ENCODE data around the gene HTT.

The HTT gene

GRCh38 chr4:3201718-3202702 lies 127.5 kb downstream of the HTT start:
- no peaks in the 10 kb centered on the region for H3K9me2 ChIP-seq (replicated peaks; ENCODE audit: low read depth, low read length)
- H3K27me3 ChIP-seq (ENCODE audit: insufficient read depth, low read length, poor library complexity, severe bottlenecking), result no peaks in the 10 kb centered on the region
- H2AFZ ChIP-seq (ENCODE audit: low read length), result 0 out of 2 replicates have a peak overlapping the region, but pooled peaks have one; percentile 1
- no peaks in the 10 kb centered on the region for H3K9me3 ChIP-seq (ENCODE audit: insufficient read depth, low read depth, low read length)
- peak overlapping the region; percentile 82 for H3K9ac ChIP-seq (ENCODE audit: low read depth, low read length, poor library complexity, severe bottlenecking)
- no peaks in the 10 kb centered on the region; the same call in 1 of the 2 replicates for H3K79me2 ChIP-seq (ENCODE audit: insufficient read depth, low read length)
- no peaks in the 10 kb centered on the region for H4K20me1 ChIP-seq (ENCODE audit: insufficient read depth, low read length, poor library complexity, severe bottlenecking)
- peak overlapping the region; percentile 70 for H3K4me3 ChIP-seq (ENCODE audit: low read length, poor library complexity, severe bottlenecking)
- peaks cover 16% of the 10 kb centered on the region for H3F3A ChIP-seq (ENCODE audit: low read depth)
- TF ChIP-seq CTCF (conservative IDR thresholded peaks at IDR 0.05; ENCODE audit: low read length), result no peak
- no peak for TF ChIP-seq EZH2phosphoT487 (IDR thresholded peaks at IDR 0.05; ENCODE audit: borderline replicate concordance)
- H3K4me2 ChIP-seq (ENCODE audit: low read depth, low read length, poor library complexity, severe bottlenecking), result peak overlapping the region; percentile 92
- H3K36me3 ChIP-seq (ENCODE audit: insufficient read depth, low read length), result peaks cover 11% of the 10 kb centered on the region; the same call in 1 of the 2 replicates
- H3K4me1 ChIP-seq (ENCODE audit: insufficient read depth, low read length, poor library complexity, severe bottlenecking), result peaks cover 62% of the 10 kb centered on the region

GRCh38 chr4:3202836-3203820 lies 128.6 kb downstream of the HTT start:
- Histone ChIP-seq H3K9me3 (ENCODE audit: insufficient read depth, low read depth, low read length) (no peaks in the 10 kb centered on the region), H3K9me2 (replicated peaks; ENCODE audit: low read depth, low read length) (no peaks in the 10 kb centered on the region), H2AFZ (ENCODE audit: low read length) (no peak overlapping the region), H3K36me3 (ENCODE audit: insufficient read depth, low read length) (peaks cover 16% of the 10 kb centered on the region; the same call in 1 of the 2 replicates), H3K4me1 (ENCODE audit: insufficient read depth, low read length, poor library complexity, severe bottlenecking) (peaks cover 64% of the 10 kb centered on the region), H3K9ac (ENCODE audit: low read depth, low read length, poor library complexity, severe bottlenecking) (peak overlapping the region; percentile 49), H3F3A (ENCODE audit: low read depth) (peaks cover 16% of the 10 kb centered on the region), H4K20me1 (ENCODE audit: insufficient read depth, low read length, poor library complexity, severe bottlenecking) (no peaks in the 10 kb centered on the region), H3K27me3 (ENCODE audit: insufficient read depth, low read length, poor library complexity, severe bottlenecking) (no peaks in the 10 kb centered on the region), H3K79me2 (ENCODE audit: insufficient read depth, low read length) (no peaks in the 10 kb centered on the region; the same call in 1 of the 2 replicates), H3K4me3 (ENCODE audit: low read length, poor library complexity, severe bottlenecking) (peak overlapping the region; percentile 43), H3K4me2 (ENCODE audit: low read depth, low read length, poor library complexity, severe bottlenecking) (peak overlapping the region; percentile 92)
- TF ChIP-seq EZH2phosphoT487 (IDR thresholded peaks at IDR 0.05; ENCODE audit: borderline replicate concordance), result no peak
- TF ChIP-seq CTCF (conservative IDR thresholded peaks at IDR 0.05; ENCODE audit: low read length), result no peak

GRCh38 chr4:3203971-3204431 lies 129.5 kb downstream of the HTT start:
- Histone ChIP-seq H3F3A (ENCODE audit: low read depth) (peaks cover 16% of the 10 kb centered on the region), H3K27me3 (ENCODE audit: insufficient read depth, low read length, poor library complexity, severe bottlenecking) (no peaks in the 10 kb centered on the region), H3K9ac (ENCODE audit: low read depth, low read length, poor library complexity, severe bottlenecking) (peak overlapping the region; percentile 49), H3K4me3 (ENCODE audit: low read length, poor library complexity, severe bottlenecking) (peak overlapping the region; percentile 43), H3K9me3 (ENCODE audit: insufficient read depth, low read depth, low read length) (no peaks in the 10 kb centered on the region), H3K79me2 (ENCODE audit: insufficient read depth, low read length) (no peaks in the 10 kb centered on the region), H4K20me1 (ENCODE audit: insufficient read depth, low read length, poor library complexity, severe bottlenecking) (no peaks in the 10 kb centered on the region), H3K4me2 (ENCODE audit: low read depth, low read length, poor library complexity, severe bottlenecking) (peak overlapping the region; percentile 92), H3K4me1 (ENCODE audit: insufficient read depth, low read length, poor library complexity, severe bottlenecking) (peaks cover 65% of the 10 kb centered on the region), H3K36me3 (ENCODE audit: insufficient read depth, low read length) (peaks cover 21% of the 10 kb centered on the region; the same call in 1 of the 2 replicates), H2AFZ (ENCODE audit: low read length) (no peak overlapping the region), H3K9me2 (replicated peaks; ENCODE audit: low read depth, low read length) (no peaks in the 10 kb centered on the region)
- TF ChIP-seq CTCF (conservative IDR thresholded peaks at IDR 0.05; ENCODE audit: low read length) (no peak), EZH2phosphoT487 (IDR thresholded peaks at IDR 0.05; ENCODE audit: borderline replicate concordance) (no peak)

Data from Loucy (cell line).